B cell (primary cell): ENCODE measurements around the gene TRPT1.

ENCODE experiments used
- EZH2 ChIP-seq: IDR thresholded peaks from 2 replicates; pipeline ENCODE4 v1.6.1; 2012; ENCODE audit warnings: borderline replicate concordance, low read depth, mild to moderate bottlenecking, moderate library complexity, low read length; ENCODE audit not compliant: insufficient read depth, poor library complexity, severe bottlenecking
- TF ChIP-seq, protein P1 (sequence below): fragments of 200-600 bp; IDR thresholded peaks from one replicate; pipeline ENCODE4 v1.8.0; 2022; ENCODE audit warnings: antibody characterized with exemption, mild to moderate bottlenecking

DNA sequence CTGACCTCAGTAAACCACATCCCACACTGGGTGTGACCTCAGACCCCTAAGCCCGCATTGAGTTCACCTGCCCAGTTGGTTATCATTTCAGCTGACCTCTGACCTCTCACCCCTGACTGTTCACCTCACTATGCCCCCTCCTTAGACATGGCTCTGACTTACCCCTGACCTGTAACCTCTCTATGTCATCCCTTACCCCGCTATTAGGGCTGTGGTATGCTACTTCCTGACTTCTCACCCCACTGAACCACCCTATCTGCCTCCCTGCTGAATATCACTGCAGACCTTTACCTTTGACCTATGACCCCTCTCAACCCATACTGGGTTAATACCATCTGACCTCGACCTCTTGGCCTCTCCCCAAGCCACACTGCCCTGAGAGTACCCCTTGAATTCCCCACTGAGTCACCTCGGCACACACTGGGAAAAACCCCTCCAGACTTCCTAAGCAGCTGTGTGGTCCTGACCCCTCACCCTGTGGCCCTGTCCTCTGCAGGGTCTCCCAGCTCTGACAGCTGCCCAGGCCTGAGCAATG is 33.6 kb upstream of the TRPT1 start:
- TF ChIP-seq, protein P1, sequence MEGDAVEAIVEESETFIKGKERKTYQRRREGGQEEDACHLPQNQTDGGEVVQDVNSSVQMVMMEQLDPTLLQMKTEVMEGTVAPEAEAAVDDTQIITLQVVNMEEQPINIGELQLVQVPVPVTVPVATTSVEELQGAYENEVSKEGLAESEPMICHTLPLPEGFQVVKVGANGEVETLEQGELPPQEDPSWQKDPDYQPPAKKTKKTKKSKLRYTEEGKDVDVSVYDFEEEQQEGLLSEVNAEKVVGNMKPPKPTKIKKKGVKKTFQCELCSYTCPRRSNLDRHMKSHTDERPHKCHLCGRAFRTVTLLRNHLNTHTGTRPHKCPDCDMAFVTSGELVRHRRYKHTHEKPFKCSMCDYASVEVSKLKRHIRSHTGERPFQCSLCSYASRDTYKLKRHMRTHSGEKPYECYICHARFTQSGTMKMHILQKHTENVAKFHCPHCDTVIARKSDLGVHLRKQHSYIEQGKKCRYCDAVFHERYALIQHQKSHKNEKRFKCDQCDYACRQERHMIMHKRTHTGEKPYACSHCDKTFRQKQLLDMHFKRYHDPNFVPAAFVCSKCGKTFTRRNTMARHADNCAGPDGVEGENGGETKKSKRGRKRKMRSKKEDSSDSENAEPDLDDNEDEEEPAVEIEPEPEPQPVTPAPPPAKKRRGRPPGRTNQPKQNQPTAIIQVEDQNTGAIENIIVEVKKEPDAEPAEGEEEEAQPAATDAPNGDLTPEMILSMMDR, result no peak
- TF ChIP-seq EZH2, result no peak
